Left forelimb (tissue), 1 donor: ENCODE measurements around the gene MARS2.
"Not testable (repeated sequence)": the region's sequence is repeated elsewhere in the genome, so short reads cannot be mapped to it uniquely, and the experiment has no call there.

ENCODE experiments used
- DNase-seq: peaks from one replicate; pipeline ENCODE4 v3.0.0-alpha.2; 2018; ENCODE audit warnings: low spot score

MARS2 gene

GRCh38 chr2:197706839-197707207, 1.7 kb downstream of the MARS2 start:
- DNase-seq: no peak

- DNase-seq: no peak
Observed at GRCh38 chr2:197707316-197708213, 2.4 kb downstream of the MARS2 start.

- no peak for DNase-seq
Observed at GRCh38 chr2:197708331-197708730, 3.2 kb downstream of the MARS2 start.

- DNase-seq: not testable (repeated sequence)
Observed at GRCh38 chr2:197709140-197709539, 4.0 kb downstream of the MARS2 start.

- no peak for DNase-seq
Observed at GRCh38 chr2:197710424-197711042, 5.4 kb downstream of the MARS2 start.

GRCh38 chr2:197711578-197711977, 6.4 kb downstream of the MARS2 start:
- no peak for DNase-seq

- no peak for DNase-seq
Observed at GRCh38 chr2:197713271-197713670, 8.1 kb downstream of the MARS2 start.

- no peak for DNase-seq
Observed at GRCh38 chr2:197717863-197718262, 12.7 kb downstream of the MARS2 start.

- no peak for DNase-seq
Observed at GRCh38 chr2:197727011-197727410, 21.8 kb downstream of the MARS2 start.

GRCh38 chr2:197728555-197729544, 23.7 kb downstream of the MARS2 start:
- DNase-seq: not testable (repeated sequence)

- DNase-seq: no peak
Observed at GRCh38 chr2:197740200-197740599, 35.0 kb downstream of the MARS2 start.
